Measurements from ENCODE around the gene BPGM. TPM values are rescaled to one million over a fixed set of nuclear protein-coding genes. Genes with fewer than 3 reads are reported as not detected.

Gene BPGM
- total and polyA plus RNA-seq, 2 donors (not counting 1 experiment from before 2014, with no cell fraction given): 7.0 to 9.7 TPM

GRCh38 chr7:134714470-134715205 lies 68.0 kb downstream of the BPGM start:
- ChIA-PET POLR2A (no interaction called here), CTCF (no interaction called here)
- TF ChIP-seq EZH2 (IDR thresholded peaks at IDR 0.05; ENCODE audit: borderline replicate concordance, insufficient read depth, low read depth, low read length, poor library complexity, severe bottlenecking) (no peak), CTCF (IDR thresholded peaks at IDR 0.05) (no peak)
- Mint-ChIP-seq H3K27ac (no peak overlapping the region), H3K9me3 (ENCODE audit: insufficient read depth) (no peaks in the 10 kb centered on the region), H3K27me3 (peaks cover 28% of the 10 kb centered on the region), H3K4me3 (no peak overlapping the region), H3K4me1 (no peaks in the 10 kb centered on the region)
- 83% methylated on average over 1 of the region's 2 CpGs for whole genome bisulfite sequencing (ENCODE audit: insufficient coverage)
- DNase-seq (no peak), ATAC-seq (ENCODE audit: low read depth) (no peak)
- H3K79me2 ChIP-seq (ENCODE audit: control insufficient read depth, insufficient read depth, low read length): no peaks in the 10 kb centered on the region
- H3K4me3 ChIP-seq (ENCODE audit: control extremely low read depth in 1 of 5, extremely low read depth in 1 of 5, insufficient read depth in 1 of 5, low read depth in 2 of 5, low read length in 4 of 5): no peak overlapping the region
- H3K9me3 ChIP-seq (ENCODE audit: control extremely low read depth in 1 of 3, control insufficient read depth in 2 of 3, insufficient read depth in 1 of 3, low read length in 2 of 3): no peaks in the 10 kb centered on the region
- H3K4me2 ChIP-seq (replicated peaks; ENCODE audit: low read depth, low read length, poor library complexity, severe bottlenecking): no peak overlapping the region
- H3K9ac ChIP-seq (ENCODE audit: low read length): no peak overlapping the region
- intact Hi-C loops (cut with micrococcal nuclease): no loop called here
- no peaks in the 10 kb centered on the region for H3K36me3 ChIP-seq (replicated peaks in 1 of 2; ENCODE audit: control extremely low read depth in 1 of 2, control insufficient read depth in 1 of 2, extremely low read depth in 1 of 2, insufficient read depth in 2 of 2, low read length in 1 of 2)
- H4K20me1 ChIP-seq (ENCODE audit: control insufficient read depth, insufficient read depth, low read length, poor library complexity, severe bottlenecking): no peaks in the 10 kb centered on the region
- H3K4me1 ChIP-seq (ENCODE audit: control insufficient read depth in 2 of 2, insufficient read depth in 2 of 2, low read length in 2 of 2): no peaks in the 10 kb centered on the region
- no peak overlapping the region for H3K27ac ChIP-seq (ENCODE audit: low read length in 2 of 2)
- H2AFZ ChIP-seq (ENCODE audit: insufficient read depth, low read depth, low read length, poor library complexity, severe bottlenecking): no peak overlapping the region
- H3K27me3 ChIP-seq (replicated peaks in 1 of 4; ENCODE audit: control extremely low read depth in 1 of 4, control insufficient read depth in 3 of 4, insufficient read depth in 4 of 4, low read length in 3 of 4): peaks cover 0 to 4% (median 1%) of the 10 kb centered on the region in 4 experiments

GRCh38 chr7:134718211-134718875 lies 71.7 kb downstream of the BPGM start:
- ChIA-PET CTCF (interaction anchor here (0.9 to 1.7 kb wide), 3 partner anchors 16 to 86 kb away, joined by 3 to 4 read pairs (median 3); no protein-coding TSS in a partner anchor), POLR2A (no interaction called here)
- Mint-ChIP-seq H3K9me3 (ENCODE audit: insufficient read depth) (no peaks in the 10 kb centered on the region), H3K4me3 (no peak overlapping the region), H3K4me1 (no peaks in the 10 kb centered on the region), H3K27ac (no peak overlapping the region), H3K27me3 (peaks cover 19% of the 10 kb centered on the region)
- H3K4me2 ChIP-seq (replicated peaks; ENCODE audit: low read depth, low read length, poor library complexity, severe bottlenecking): no peak overlapping the region
- H3K4me3 ChIP-seq (ENCODE audit: control extremely low read depth in 1 of 5, extremely low read depth in 1 of 5, insufficient read depth in 1 of 5, low read depth in 2 of 5, low read length in 4 of 5): no peak overlapping the region
- intact Hi-C loops (cut with micrococcal nuclease): no loop called here
- no peak overlapping the region for H3K9ac ChIP-seq (ENCODE audit: low read length)
- H3K4me1 ChIP-seq (ENCODE audit: control insufficient read depth in 2 of 2, insufficient read depth in 2 of 2, low read length in 2 of 2): no peaks in the 10 kb centered on the region
- no peaks in the 10 kb centered on the region for H3K9me3 ChIP-seq (ENCODE audit: control extremely low read depth in 1 of 3, control insufficient read depth in 2 of 3, insufficient read depth in 1 of 3, low read length in 2 of 3)
- TF ChIP-seq CTCF (IDR thresholded peaks at IDR 0.05) (no peak), EZH2 (IDR thresholded peaks at IDR 0.05; ENCODE audit: borderline replicate concordance, insufficient read depth, low read depth, low read length, poor library complexity, severe bottlenecking) (no peak)
- peaks cover 0 to 4% (median 0%) of the 10 kb centered on the region in 4 experiments for H3K27me3 ChIP-seq (replicated peaks in 1 of 4; ENCODE audit: control extremely low read depth in 1 of 4, control insufficient read depth in 3 of 4, insufficient read depth in 4 of 4, low read length in 3 of 4)
- H2AFZ ChIP-seq (ENCODE audit: insufficient read depth, low read depth, low read length, poor library complexity, severe bottlenecking): no peak overlapping the region
- ATAC-seq (ENCODE audit: low read depth) (no peak), DNase-seq (no peak)
- 100% methylated on average over 1 of the region's 2 CpGs for WGBS (ENCODE audit: insufficient coverage)
- no peak overlapping the region for H3K27ac ChIP-seq (ENCODE audit: low read length in 2 of 2)
- H4K20me1 ChIP-seq (ENCODE audit: control insufficient read depth, insufficient read depth, low read length, poor library complexity, severe bottlenecking): no peaks in the 10 kb centered on the region
- H3K36me3 ChIP-seq (replicated peaks in 1 of 2; ENCODE audit: control extremely low read depth in 1 of 2, control insufficient read depth in 1 of 2, extremely low read depth in 1 of 2, insufficient read depth in 2 of 2, low read length in 1 of 2): no peaks in the 10 kb centered on the region
- no peaks in the 10 kb centered on the region for H3K79me2 ChIP-seq (ENCODE audit: control insufficient read depth, insufficient read depth, low read length)
